ENCODE data around the gene KRTAP10-7.
"Not testable (repeated sequence)": the region's sequence is repeated elsewhere in the genome, so short reads cannot be mapped to it uniquely, and the experiment has no call there.

KRTAP10-7 gene

DNA sequence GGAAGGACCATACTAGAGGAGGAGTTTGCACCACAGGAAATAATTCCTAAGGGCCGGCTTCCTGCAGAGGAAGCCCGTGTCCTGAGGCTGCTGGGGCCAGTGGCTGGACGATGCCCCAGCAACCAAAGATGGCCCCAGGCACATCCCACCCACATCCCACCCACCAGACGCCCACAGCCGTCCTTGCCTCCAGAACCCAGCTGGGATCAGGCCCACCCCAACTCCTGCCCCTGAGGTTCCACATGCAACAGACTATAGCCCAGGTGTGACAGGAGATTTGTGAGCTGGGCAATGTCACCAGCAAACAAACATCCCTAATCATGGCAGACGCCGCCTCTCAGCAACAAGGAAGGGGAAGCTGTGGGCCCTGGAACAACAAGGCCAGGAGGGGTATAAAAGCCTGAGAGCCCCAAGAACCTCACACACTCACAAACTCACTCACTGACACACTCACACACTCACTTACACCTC, 26.3 kb downstream of the KRTAP10-7 start, which contains the start of gene KRTAP10-9:
Gene KRTAP10-9, plus strand, starts transcription at position 421 of the 471 bp plus-strand sequence. CDS start 79 bp downstream, outside the sequence.
- TF ChIP-seq, protein P1, sequence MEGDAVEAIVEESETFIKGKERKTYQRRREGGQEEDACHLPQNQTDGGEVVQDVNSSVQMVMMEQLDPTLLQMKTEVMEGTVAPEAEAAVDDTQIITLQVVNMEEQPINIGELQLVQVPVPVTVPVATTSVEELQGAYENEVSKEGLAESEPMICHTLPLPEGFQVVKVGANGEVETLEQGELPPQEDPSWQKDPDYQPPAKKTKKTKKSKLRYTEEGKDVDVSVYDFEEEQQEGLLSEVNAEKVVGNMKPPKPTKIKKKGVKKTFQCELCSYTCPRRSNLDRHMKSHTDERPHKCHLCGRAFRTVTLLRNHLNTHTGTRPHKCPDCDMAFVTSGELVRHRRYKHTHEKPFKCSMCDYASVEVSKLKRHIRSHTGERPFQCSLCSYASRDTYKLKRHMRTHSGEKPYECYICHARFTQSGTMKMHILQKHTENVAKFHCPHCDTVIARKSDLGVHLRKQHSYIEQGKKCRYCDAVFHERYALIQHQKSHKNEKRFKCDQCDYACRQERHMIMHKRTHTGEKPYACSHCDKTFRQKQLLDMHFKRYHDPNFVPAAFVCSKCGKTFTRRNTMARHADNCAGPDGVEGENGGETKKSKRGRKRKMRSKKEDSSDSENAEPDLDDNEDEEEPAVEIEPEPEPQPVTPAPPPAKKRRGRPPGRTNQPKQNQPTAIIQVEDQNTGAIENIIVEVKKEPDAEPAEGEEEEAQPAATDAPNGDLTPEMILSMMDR (conservative IDR thresholded peaks at IDR 0.05) = no peak
- no peak within 1 kb of the TSS for H3K27ac ChIP-seq

DNA sequence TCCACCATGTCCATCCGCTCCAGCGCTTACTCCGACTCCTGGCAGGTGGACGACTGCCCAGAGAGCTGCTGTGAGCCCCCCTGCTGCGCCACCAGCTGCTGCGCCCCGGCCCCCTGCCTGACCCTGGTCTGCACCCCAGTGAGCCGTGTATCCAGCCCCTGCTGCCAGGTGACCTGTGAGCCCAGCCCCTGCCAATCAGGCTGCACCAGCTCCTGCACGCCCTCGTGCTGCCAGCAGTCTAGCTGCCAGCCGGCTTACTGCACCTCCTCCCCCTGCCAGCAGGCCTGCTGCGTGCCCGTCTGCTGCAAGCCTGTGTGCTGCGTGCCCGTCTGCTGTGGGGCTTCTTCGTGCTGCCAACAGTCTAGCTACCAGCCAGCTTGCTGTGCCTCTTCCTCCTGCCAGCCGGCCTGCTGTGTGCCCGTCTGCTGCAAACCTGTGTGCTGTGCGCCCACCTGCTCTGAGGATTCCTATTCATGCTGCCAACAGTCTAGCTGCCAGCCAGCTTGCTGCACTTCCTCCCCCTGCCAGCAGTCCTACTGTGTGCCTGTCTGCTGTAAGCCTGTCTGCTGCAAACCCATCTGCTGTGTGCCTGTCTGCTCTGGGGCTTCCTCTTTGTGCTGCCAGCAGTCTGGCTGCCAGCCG, 26.9 kb downstream of the KRTAP10-7 start:
- not testable (repeated sequence) for H3K27ac ChIP-seq

DNA sequence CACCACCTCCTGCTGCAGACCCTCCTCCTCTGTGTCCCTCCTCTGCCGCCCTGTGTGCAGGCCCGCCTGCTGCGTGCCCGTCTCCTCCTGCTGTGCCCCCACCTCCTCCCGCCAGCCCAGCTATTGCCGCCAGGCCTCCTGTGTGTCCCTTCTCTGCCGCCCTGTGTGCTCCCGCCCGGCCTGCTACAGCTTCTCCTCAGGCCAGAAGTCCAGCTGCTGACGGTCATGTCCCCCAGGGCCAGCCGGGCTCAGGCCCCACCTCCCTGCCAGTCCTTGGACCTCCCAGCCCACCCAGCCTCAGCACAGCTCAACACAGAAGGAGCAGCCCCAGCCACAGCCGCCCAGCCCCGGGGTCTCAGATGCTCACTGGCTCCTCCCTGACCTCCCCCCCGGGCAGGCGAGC, 27.4 kb downstream of the KRTAP10-7 start:
- not testable (repeated sequence) for H3K27ac ChIP-seq

DNA sequence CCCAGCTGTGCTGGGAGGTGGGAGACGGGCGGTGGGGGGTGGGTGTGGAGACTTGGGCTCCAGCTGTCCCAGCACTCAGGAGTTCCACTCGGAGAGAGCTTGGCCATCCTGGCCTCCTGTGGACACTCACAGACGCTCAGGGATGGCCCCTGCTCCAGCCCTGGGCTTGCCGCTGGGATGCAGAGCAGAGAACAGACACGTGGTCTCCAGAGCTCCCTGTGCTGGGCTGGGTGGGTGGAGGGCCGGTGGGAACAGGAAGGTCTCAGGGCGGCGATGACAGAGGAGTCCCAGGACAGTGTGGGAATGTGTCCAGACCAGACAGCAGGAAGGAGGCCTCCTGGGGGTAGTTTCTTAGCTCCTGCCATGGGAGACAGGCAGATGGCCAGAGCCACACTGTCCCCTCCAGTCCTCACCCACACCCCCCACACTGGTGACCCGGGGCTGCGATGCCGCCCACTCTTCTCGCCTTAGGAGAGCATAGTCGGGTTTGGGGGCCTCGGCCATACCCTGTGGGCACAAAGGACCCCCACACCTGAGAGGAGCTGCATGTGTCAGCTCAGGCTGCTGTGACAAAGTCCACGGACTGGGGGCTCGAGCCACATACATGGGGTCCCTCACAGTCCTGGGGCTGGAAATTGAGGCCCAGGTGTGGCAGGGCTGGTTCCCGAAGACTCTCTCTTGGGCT, 28.5 kb downstream of the KRTAP10-7 start:
- H3K27ac ChIP-seq = no peak overlapping the region
- TF ChIP-seq, protein P1 (conservative IDR thresholded peaks at IDR 0.05) = no peak

DNA sequence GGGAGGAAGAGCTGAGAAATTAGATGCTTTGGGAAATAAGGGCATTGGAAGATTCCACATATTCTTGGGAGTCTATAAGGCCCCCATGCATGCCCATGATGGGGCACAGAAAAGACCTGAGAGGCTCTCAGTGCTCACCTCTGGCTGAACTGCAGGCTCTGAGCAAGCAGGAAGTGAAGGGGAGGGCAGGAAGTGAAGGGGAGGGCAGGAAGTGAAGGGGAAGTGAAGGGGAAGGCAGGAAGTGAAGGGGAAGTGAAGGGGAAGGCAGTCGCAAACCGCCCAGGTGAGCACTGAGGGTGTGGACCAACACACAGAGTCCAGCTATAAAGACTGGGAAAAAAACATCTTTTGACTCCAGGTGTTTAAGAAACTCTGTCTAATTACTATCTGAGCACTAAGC, 30.0 kb downstream of the KRTAP10-7 start:
- no peak overlapping the region for H3K27ac ChIP-seq
- TF ChIP-seq, protein P1 (conservative IDR thresholded peaks at IDR 0.05) = no peak

DNA sequence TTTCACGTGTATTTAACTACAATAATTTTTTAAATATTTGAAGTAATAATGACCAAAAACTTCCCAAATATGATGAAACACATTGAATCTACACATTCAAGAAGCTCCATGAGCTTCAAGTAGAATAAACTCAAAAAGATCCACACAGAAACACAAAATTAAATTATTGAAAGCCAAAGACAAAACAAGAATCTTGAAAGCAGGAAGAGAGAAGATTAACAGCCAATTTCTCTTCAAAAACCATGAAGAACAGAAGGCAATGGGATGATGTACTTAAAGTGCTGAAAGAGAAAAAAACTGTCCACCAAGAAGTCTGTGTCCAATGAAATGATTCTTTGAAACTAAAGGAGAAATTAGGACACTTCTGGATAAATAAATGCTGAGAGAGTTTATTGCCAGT, 31.7 kb downstream of the KRTAP10-7 start:
- H3K27ac ChIP-seq = no peak overlapping the region
- TF ChIP-seq, protein P1 (conservative IDR thresholded peaks at IDR 0.05) = no peak

DNA sequence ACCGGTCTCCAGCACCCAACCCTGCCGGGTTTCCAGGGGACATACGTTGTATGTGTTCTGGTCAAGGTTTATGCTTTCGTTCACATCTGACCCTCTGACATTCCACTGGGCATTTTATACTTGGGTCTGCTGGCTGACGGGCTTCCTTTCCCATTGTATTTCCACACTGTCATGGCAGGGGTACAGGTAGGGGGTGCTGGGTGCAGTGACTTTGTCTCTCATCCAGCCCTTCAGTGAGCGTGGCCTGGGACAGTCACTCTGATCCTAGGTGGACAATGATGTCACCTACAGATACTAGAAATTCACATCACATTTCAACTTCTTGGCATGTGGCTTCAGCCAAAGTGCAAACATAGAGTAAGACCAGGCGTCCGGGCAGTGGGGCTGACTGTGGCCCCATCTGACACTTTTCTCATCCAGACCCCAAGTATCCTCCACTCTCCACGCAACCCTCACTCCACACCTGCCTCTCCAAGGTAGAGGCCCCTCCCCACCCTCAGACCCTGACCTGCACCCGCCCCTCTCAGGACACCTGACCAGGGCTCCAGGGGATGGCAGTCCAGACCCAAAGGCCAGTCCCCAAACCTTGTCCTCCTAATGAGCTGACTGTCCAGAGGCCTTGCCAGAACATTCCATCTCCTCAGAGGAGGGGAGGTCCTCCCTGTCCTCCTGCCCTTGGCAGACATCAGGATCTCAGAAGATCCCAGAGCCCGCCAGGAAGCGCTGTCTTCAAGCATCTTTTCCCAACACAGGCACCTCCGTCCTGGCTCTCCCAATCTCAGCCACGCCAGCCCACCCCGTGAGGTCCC, 36.0 kb downstream of the KRTAP10-7 start:
- TF ChIP-seq, protein P1 (conservative IDR thresholded peaks at IDR 0.05) = no peak
- H3K27ac ChIP-seq = no peak overlapping the region

DNA sequence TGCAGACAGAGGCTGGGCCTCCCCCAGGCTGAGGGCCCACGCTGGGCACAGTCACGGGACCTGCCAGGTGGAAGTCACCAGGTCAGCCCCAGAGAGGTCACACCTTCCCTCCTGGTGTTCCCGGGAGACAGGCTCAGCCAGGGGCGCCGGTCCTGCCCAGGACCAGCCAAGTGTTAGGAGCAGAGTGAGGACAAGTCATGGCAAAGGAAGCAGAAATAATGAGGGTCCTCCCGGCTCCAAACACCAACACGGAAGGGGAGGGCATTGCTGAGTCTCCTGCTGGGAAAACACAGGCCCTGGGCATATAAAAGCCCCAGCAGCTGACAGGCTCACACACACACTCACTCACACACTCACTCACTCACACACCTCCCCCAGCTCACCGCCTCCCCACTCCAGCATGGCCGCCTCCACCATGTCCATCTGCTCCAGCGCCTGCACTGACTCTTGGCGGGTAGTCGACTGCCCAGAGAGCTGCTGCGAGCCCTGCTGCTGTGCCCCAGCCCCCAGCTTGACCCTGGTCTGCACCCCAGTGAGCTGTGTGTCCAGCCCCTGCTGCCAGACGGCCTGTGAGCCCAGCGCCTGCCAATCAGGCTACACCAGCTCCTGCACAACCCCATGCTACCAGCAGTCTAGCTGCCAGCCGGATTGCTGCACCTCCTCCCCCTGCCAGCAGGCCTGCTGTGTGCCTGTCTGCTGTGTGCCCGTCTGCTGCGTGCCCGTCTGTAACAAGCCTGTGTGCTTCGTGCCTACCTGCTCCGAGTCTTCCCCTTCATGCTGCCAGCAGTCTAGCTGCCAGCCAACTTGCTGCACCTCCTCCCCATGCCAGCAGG, 36.8 kb downstream of the KRTAP10-7 start, which contains the start of gene KRTAP10-10:
Gene KRTAP10-10, plus strand, starts transcription at position 339 of the 833 bp plus-strand sequence. Its CDS starts 62 bp downstream, at position 401.
- TF ChIP-seq, protein P1 (conservative IDR thresholded peaks at IDR 0.05) = no peak
- H3K27ac ChIP-seq = no peak within 1 kb of the TSS

DNA sequence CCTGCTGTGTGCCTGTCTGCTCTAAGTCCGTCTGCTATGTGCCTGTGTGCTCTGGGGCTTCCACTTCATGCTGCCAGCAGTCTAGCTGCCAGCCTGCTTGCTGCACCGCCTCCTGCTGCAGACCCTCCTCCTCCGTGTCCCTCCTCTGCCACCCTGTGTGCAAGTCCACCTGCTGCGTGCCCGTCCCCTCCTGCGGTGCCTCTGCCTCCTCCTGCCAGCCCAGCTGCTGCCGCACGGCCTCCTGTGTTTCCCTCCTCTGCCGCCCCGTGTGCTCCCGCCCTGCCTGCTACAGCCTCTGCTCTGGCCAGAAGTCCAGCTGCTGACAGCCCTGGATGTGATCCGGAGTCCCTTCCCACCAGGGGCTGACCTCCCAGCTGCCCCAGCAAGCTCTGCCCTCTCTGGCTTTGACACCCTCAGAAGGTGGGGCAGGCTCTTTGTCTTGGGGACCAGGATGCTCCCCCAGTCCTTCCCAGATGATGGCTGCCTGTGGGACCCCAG, 37.5 kb downstream of the KRTAP10-7 start:
- H3K27ac ChIP-seq = not testable (repeated sequence)

DNA sequence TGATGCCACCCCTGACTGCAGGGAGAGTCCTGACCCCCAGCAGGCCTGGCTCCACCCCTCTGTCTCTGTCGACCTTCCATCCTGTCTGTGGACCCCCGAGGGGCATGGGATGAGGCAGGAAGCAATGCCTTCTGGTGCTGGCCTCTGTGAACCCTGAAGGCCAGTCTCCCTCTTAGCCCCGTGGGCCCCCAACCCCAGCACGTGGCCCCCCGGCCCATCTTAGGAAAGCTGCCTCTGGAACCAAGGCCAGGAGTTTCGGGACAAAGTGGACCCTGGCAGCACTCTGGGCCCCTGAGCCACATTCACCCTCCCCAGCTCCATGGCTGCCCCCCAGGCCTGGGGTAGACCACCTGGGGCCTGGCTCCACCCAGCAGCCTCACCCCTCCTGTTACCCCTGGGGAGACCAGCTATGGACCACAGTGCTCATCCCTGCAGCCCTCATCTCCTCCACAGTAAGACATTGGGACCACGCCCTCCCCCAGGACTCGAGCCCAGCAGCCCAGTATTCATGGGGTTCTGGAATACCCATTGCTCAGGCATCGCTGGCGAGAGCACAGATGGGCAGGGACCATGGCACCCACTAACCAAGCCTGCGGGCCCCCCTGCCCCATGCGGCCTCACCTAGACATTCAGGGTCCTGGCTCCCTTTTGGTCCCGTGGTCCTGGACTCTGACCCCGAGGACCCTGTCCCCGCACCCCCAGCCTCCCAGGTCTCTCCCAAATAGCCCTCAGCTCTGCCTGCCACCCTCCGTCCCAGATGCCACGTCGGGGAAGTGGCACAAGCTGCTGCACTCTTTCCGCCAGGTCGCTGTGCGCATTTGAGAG, 38.3 kb downstream of the KRTAP10-7 start:
- not testable (repeated sequence) for H3K27ac ChIP-seq
